ENCODE measurements around the gene EIF2S2. TPM values are rescaled to one million over a fixed set of nuclear protein-coding genes. Genes with fewer than 3 reads are reported as not detected.

The EIF2S2 gene
- total RNA-seq, 8 experiments from 2014 or later = 62.3 to 148 (median 102) TPM

DNA sequence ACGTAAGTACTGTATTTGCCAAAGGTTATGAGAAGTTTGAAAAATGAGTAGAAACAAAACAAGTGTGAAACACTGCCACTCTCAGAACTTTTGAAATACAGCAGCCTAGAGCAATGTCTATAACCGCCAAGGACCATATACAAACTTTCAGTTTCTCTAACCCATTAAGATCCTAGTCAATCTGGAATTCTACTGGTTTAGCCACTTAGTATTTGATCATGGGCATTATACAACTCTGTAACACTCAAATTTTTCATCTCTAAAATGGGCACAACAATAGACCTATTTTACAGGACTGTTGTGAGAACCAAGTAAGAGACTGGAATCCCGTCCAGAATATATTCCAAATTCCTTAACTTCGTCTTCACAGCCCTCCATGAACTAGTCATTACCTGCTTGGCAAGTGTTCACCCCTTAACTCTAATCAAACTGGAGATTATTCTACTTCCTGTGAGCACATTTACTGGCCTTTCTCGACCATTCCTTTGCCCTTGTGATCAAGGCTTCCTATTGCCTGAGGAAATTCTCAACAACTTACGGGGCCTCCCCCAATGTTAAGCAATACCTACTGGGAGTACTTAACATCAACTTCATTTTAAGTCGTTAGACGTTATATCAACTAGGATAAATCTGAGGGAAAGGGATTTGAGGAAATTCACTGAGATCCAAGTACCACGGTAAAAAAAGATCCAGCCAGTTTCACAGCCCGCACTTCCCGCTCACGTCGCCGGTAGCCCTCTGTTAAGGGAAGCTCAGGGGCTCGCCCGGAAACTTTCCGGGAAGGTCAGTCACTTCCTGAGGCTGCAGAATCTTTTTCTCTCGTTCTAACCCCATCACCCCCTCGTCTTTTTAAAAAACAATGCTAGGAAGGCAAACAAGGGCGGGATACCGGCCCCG, 1.1 kb downstream of the EIF2S2 start:
- in situ Hi-C loops (cut with MboI; ENCODE audit: low pct_unique_long_range_greater_than_20kb in 2 of 9, low sequenced_read_pairs in 9 of 9, unreplicated experiment in 9 of 9) = no loop called here
- ATAC-seq (replicated peaks in 6 of 8) = peak in 2 of 8 experiments; percentile 1 to 7
- 0 to 48% (median 2%) methylated on average over 2 to 20 of the region's 22 CpGs; no CpG with 5 or more reads in 1 of the 10 experiments for WGBS, 10 experiments

DNA sequence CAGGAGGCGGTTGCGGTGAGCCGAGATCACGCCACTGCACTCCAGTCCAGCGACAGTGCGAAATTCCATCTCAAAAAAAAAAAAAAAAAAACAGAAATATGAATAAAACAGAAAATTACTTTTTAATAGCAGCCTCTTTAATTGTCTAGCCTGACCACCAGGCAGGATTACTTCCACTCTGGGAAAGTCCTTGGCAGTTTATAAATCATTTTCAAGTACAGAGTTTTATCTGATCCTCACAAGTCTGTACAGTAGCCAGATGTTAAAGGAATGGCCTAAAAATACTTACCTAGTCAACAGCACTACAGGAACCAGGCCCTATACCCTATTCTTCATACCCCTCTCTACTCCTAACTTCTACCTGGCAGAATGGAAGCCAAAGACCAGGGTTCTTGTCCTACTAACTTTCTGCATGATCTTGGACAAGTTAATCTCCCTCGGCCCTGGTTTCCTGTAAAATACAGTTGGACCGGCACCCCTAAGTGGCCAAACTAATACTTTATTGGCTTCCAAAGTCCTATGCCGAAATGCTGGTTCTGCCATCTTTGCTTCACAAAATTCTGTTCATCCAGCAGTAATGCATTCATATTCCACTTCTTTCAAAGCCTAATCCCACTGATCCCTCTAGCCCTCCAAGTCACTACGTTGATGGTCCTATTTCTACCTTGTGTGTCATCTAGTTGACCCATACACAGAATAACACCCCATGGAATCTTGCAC, 1.9 kb downstream of the EIF2S2 start:
- H3K4me3 ChIP-seq = peak overlapping the region; percentile 70 to 90 (median 82)
- peaks cover 9 to 13% of the 10 kb centered on the region in 2 donors for H3K4me1 ChIP-seq (replicated peaks in 1 of 2)
- no peak overlapping the region for H3K27ac ChIP-seq
- 30 to 100% (median 78%) methylated on average over 1 to 10 of the region's 10 CpGs; no CpG with 5 or more reads in 1 of the 10 experiments for WGBS, 10 experiments
- ATAC-seq (replicated peaks in 6 of 8) = no peak
- in situ Hi-C loops (cut with MboI; ENCODE audit: low pct_unique_long_range_greater_than_20kb in 2 of 9, low sequenced_read_pairs in 9 of 9, unreplicated experiment in 9 of 9) = no loop called here

More for the DNA sequence above, 1.1 kb downstream of the EIF2S2 start:
- Histone ChIP-seq H3K4me3 (peak overlapping the region; percentile 70 to 90 (median 82)), H3K27ac (peak overlapping the region; percentile 98), H3K4me1 (replicated peaks in 1 of 2) (peaks cover 9 to 13% of the 10 kb centered on the region in 2 donors)

DNA sequence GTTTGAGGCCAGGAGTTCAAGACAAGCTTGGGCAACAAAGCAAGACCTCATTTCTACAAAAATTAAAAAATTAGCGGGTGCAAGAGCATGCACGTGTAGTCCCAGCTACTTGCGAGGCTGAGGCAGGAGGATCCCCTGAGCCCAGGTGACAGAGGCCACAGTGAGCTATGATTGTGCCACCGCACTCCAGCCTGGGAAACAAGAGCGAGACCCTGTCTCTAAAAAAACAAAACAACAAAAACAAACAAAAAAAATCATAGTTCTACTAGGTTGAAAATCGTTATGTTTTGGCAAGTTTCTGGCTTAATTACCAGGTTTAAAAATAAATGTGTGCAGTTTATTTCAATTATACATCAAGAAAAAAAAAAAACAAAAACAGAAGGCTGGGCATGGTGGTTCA, 2.6 kb downstream of the EIF2S2 start:
- 64 to 100% (median 88%) methylated on average over 1 to 6 of the region's 6 CpGs; no CpG with 5 or more reads in 1 of the 10 experiments for WGBS, 10 experiments
- in situ Hi-C loops (cut with MboI; ENCODE audit: low pct_unique_long_range_greater_than_20kb in 2 of 9, low sequenced_read_pairs in 9 of 9, unreplicated experiment in 9 of 9) = no loop called here
- no peak overlapping the region for H3K4me3 ChIP-seq

DNA sequence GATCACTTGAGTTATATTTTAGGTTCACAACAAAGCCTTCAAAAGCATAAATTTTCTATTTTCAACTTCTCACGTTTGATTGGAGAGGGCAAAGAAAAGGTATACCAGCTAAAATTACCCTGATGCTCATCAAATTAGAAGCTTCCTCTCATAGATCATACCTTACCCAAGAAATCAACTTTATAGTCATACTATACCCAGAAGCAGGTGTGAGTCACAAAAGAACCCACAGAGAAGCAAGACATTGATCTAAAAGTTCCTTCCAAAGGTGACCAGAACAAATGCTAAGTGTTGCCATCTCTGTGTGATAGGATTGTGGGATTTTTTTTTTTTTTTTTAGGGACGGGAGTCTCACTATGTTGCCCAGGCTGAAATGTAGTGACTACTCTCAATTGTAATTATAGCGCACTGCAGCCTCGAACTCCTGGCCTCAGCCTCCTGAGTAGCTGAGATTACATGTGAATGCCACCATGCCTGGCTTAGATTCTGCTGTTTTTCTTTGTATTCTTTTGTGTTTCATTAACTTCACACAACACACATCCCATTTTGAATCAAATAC, 3.3 kb downstream of the EIF2S2 start:
- no peak for ATAC-seq (replicated peaks in 6 of 8)
- H3K4me3 ChIP-seq = no peak overlapping the region
- peaks cover 9 to 13% of the 10 kb centered on the region in 2 donors for H3K4me1 ChIP-seq (replicated peaks in 1 of 2)
- in situ Hi-C loops (cut with MboI; ENCODE audit: low pct_unique_long_range_greater_than_20kb in 2 of 9, low sequenced_read_pairs in 9 of 9, unreplicated experiment in 9 of 9) = no loop called here
- H3K27ac ChIP-seq = no peak overlapping the region
- WGBS, 10 experiments = 30 to 100% (median 82%) methylated on average over 1 to 4 of the region's 4 CpGs

More for the DNA sequence above, 2.6 kb downstream of the EIF2S2 start:
- Histone ChIP-seq H3K4me1 (replicated peaks in 1 of 2) (peaks cover 9 to 13% of the 10 kb centered on the region in 2 donors), H3K27ac (no peak overlapping the region)
- no peak for ATAC-seq (replicated peaks in 6 of 8)

DNA sequence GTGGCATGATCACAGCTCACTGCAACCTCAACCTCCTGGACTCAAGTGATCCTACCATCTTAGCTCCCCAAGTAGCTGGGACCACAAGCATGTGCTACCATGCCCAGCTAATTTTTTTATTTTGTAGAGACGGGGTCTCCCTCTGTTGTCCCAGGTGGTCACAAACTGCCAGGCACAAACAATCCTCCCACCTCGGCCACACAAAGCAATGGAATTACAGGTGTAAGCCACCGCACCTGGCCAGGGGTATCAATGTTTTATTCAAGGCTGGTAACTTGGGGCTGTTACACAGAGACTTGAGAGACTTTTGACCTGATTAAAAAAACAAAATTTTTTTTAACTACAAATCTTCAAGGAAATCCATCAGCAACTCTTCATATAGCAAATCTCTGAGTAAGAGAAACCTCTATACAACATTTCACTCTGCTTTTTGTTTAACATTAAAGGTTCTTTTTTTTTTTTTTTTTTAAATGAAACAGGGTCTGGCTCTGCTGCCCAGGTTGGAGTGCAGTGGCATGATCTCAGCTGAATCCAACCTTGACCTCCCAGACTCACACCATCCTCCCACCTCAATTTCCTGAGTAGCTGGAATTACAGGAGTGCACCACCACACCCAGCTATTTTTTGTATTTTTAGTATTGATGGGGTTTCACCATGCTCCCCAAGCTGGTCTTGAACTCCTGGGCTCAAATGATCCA, 5.9 kb downstream of the EIF2S2 start:
- Histone ChIP-seq H3K4me3 (no peak overlapping the region), H3K4me1 (replicated peaks in 1 of 2) (peaks cover 9 to 10% of the 10 kb centered on the region in 2 donors), H3K27ac (no peak overlapping the region)
- no peak for ATAC-seq (replicated peaks in 6 of 8)
- in situ Hi-C loops (cut with MboI; ENCODE audit: low pct_unique_long_range_greater_than_20kb in 2 of 9, low sequenced_read_pairs in 9 of 9, unreplicated experiment in 9 of 9) = no loop called here
- 80 to 100% (median 100%) methylated on average over 1 to 3 of the region's 3 CpGs; no CpG with 5 or more reads in 3 of the 10 experiments for WGBS, 10 experiments

DNA sequence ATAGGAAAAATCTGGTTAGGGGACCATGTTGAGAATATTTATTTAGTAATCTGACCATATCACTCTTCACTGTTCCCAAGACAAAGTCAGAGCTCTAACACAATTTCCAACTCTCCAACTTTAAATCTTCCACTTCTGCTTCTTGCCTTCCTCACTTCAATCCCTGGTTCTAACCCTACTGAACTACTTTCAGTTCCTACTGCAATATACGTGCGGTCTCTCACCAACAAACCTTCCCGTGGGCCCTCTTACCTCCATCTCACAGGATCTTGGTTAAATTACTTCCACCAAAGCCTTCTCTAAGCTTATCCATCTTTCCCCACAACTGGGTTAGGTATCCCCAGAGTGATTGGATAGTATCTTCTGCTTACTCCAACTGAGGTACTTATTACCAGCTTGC, 8.0 kb downstream of the EIF2S2 start:
- Histone ChIP-seq H3K4me1 (replicated peaks in 1 of 2) (peaks cover 0 to 2% of the 10 kb centered on the region in 2 donors), H3K27ac (no peak overlapping the region), H3K4me3 (no peak overlapping the region)
- 86 to 100% (median 100%) methylated on average over 1 to 3 of the region's 3 CpGs; no CpG with 5 or more reads in 1 of the 10 experiments for WGBS, 10 experiments
- in situ Hi-C loops (cut with MboI; ENCODE audit: low pct_unique_long_range_greater_than_20kb in 2 of 9, low sequenced_read_pairs in 9 of 9, unreplicated experiment in 9 of 9) = no loop called here
- no peak for ATAC-seq (replicated peaks in 6 of 8)

DNA sequence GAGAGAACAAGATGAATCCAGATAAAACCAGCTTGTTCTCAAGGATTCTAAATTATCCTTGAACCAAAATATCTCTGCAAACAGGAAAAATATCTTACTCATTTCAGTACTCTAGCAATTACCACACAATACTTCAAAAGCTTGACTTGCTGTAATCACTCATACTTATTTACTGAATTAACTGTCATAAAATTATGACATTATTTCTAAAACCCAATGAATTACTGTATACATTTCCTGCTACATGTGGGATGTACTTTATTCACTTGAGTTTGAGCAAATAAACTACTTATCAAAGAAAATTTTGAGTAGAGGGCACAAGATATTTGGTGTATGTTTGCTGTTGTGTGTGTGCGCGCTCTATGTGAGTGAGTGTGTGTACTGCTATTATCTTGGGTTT, 9.7 kb downstream of the EIF2S2 start:
- no peak overlapping the region for H3K4me3 ChIP-seq
- WGBS, 10 experiments = 90 to 100% (median 93%) methylated on average over 2 of the region's 2 CpGs; no CpG with 5 or more reads in 5 of the 10 experiments
- in situ Hi-C loops (cut with MboI; ENCODE audit: low pct_unique_long_range_greater_than_20kb in 2 of 9, low sequenced_read_pairs in 9 of 9, unreplicated experiment in 9 of 9) = no loop called here
- ATAC-seq (replicated peaks in 6 of 8) = no peak
- no peak overlapping the region for H3K27ac ChIP-seq
- no peaks in the 10 kb centered on the region for H3K4me1 ChIP-seq (replicated peaks in 1 of 2)

DNA sequence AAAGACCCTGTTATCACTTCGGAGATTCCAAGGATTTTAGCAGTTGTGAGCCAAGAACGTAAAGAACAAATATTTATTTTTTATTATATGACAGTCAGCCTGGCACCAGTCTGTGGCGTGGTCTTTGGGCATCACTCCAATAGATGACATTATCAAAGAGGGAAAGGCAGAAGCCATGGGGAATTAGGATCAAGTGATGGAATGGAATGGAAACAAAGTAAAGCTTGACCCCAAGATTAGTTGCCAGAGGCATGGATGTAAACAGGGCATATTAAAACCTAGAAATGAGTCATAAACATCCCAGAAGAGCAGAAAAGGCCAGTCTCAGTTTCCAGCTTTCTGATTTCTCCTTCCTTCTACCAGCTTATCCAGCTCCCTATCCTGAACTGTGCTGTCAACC, 11.5 kb downstream of the EIF2S2 start:
- H3K4me3 ChIP-seq = no peak overlapping the region
- H3K4me1 ChIP-seq (replicated peaks in 1 of 2) = no peaks in the 10 kb centered on the region
- no peak overlapping the region for H3K27ac ChIP-seq
- in situ Hi-C loops (cut with MboI; ENCODE audit: low pct_unique_long_range_greater_than_20kb in 2 of 9, low sequenced_read_pairs in 9 of 9, unreplicated experiment in 9 of 9) = no loop called here
- no peak for ATAC-seq (replicated peaks in 6 of 8)
- 36 to 100% (median 97%) methylated on average over 1 to 3 of the region's 3 CpGs; no CpG with 5 or more reads in 2 of the 10 experiments for WGBS, 10 experiments

DNA sequence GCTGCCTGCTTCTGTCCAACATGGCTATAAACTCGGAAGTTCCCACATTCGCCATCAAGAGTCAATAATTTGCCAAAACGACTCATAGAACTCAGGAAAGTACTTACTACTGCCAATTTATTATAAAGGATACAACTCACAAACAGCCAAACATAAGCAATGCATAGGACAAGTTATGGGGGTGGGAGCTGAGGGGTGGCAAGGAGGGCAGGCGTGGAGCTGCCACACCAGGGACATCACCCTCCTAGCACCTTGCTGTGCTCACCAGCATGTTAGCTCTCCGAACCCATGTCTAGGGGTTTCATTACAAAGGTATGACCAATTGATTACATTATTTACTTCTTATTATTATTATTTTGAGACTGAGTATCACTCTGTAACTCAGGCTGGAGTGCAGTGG, 12.4 kb downstream of the EIF2S2 start:
- no peak for ATAC-seq (replicated peaks in 6 of 8)
- Histone ChIP-seq H3K27ac (no peak overlapping the region), H3K4me3 (no peak overlapping the region), H3K4me1 (replicated peaks in 1 of 2) (no peaks in the 10 kb centered on the region)
- in situ Hi-C loops (cut with MboI; ENCODE audit: low pct_unique_long_range_greater_than_20kb in 2 of 9, low sequenced_read_pairs in 9 of 9, unreplicated experiment in 9 of 9) = no loop called here
- 72 to 100% (median 88%) methylated on average over 1 to 5 of the region's 5 CpGs; no CpG with 5 or more reads in 6 of the 10 experiments for WGBS, 10 experiments

DNA sequence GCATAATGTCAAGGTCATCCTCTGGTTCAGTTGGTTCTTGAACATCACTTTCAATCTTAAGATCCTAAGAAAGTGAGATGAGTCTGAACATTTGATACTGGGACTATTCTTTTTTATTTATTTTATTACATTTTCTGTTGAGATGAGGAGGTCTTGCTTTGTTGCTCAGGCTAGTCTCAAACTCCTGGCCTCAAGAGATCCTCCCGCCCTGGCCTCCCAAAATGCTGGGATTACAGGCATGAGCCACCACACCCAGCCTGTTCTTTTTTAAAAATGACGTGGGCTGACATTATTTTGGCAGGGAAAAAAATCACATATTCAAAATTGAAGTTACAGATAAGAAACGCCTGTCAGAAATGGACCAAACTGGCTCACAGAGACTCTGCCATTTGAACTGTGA, 13.5 kb downstream of the EIF2S2 start:
- WGBS, 10 experiments = 31 to 100% (median 94%) methylated on average over 1 to 3 of the region's 3 CpGs; no CpG with 5 or more reads in 1 of the 10 experiments
- in situ Hi-C loops (cut with MboI; ENCODE audit: low pct_unique_long_range_greater_than_20kb in 2 of 9, low sequenced_read_pairs in 9 of 9, unreplicated experiment in 9 of 9) = no loop called here

DNA sequence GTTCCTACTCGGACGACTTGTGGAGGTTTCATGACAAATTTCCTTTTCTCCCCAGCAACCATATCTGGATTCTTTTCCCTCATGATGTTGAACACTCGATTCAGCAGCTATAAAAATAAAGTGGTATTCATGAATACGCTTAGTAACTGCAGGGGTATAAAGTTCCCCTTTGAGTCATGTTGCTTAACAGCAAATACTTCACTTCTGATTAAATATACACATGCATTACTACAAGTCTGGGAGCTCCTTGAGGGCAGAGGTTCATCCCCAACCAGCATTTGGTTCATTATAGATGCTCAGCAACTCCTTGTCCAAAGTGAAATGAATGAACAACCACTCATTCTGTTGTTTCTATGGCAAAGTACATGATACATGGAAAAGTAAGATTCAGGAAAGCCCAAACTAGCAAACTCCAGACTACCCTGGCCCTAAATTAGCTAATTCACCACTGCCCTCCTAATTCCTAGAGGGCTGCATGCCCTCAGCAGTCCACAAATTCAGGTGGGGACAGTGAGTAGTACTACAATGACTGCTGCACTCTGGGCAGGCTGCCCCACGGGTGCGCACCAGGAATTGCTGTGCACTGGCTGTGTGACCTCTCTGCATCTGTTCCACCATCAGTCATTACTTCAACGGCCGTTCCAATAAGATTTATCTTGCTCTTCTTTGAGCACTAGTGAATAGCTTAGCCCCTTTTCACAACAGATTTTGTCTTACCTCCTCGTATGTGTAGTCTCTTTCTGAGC, 15.2 kb downstream of the EIF2S2 start:
- peak in 2 of 8 experiments; percentile 17 to 45 for ATAC-seq (replicated peaks in 6 of 8)
- H3K27ac ChIP-seq = no peak overlapping the region
- 51 to 100% (median 78%) methylated on average over 1 to 5 of the region's 9 CpGs; no CpG with 5 or more reads in 2 of the 10 experiments for WGBS, 10 experiments
- no peaks in the 10 kb centered on the region for H3K4me1 ChIP-seq (replicated peaks in 1 of 2)
- in situ Hi-C loops (cut with MboI; ENCODE audit: low pct_unique_long_range_greater_than_20kb in 2 of 9, low sequenced_read_pairs in 9 of 9, unreplicated experiment in 9 of 9) = no loop called here
- H3K4me3 ChIP-seq = no peak overlapping the region

More for the DNA sequence above, 13.5 kb downstream of the EIF2S2 start:
- Histone ChIP-seq H3K4me1 (replicated peaks in 1 of 2) (no peaks in the 10 kb centered on the region), H3K27ac (no peak overlapping the region), H3K4me3 (no peak overlapping the region)
- peak in 1 of 8 experiments; percentile 17 for ATAC-seq (replicated peaks in 6 of 8)

DNA sequence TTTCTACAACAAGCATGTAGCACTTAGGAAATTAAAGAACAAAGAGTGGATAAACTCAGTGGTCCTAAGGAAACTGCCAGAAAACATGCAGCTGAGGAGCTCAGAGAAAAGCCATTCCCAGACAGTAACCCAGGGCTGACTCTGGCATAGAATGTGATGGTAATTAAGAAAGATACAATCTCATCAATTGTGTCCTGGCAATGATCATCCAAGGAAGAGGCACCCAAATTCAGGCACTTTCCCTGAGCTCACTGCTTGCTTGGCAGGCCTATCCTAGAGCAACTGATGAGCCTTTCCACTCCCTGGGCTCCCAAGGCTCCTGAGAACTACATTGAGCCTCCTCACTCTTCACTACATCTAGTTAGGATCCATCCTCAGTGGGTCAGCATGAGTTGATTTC, 16.2 kb downstream of the EIF2S2 start:
- ATAC-seq (replicated peaks in 6 of 8) = no peak
- H3K4me3 ChIP-seq = no peak overlapping the region
- no peaks in the 10 kb centered on the region for H3K4me1 ChIP-seq (replicated peaks in 1 of 2)
- H3K27ac ChIP-seq = no peak overlapping the region
- in situ Hi-C loops (cut with MboI; ENCODE audit: low pct_unique_long_range_greater_than_20kb in 2 of 9, low sequenced_read_pairs in 9 of 9, unreplicated experiment in 9 of 9) = no loop called here
